ENCODE measurements around the gene COL4A1. TPM values are rescaled to one million over a fixed set of nuclear protein-coding genes. Genes with fewer than 3 reads are reported as not detected.

The COL4A1 gene
- total and polyA plus RNA-seq, 8 donors: 418 to 1,057 (median 547) TPM

DNA sequence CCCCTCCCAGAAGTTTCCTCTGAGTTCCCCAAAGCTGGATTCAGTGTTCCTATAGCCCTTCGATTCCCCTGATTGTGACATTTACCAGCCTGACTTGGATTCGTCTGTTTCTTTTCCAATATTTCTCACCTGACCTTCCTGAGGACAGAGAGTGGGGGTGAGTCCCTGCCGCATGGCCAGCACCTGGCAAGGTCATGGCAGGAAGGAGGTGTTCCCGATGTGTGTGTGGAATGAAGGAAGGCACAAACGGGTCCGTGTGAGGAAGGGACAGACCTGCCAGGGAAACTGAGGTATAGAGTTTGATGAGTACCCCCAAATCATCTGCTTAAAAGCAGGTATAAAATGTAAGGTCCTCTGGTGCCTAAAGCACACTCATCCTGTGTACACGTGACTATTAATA lies 3.3 kb downstream of the COL4A1 start:
- intact Hi-C loops (cut with DNase I): no loop called here
- ATAC-seq: no peak
- Histone ChIP-seq H3K9me3 (no peaks in the 10 kb centered on the region), H3K36me3 (no peaks in the 10 kb centered on the region), H3K27ac (no peak overlapping the region), H3K4me3 (peak overlapping the region in 1 of 2 donors; percentile 55), H3K27me3 (peaks cover 17 to 72% of the 10 kb centered on the region in 2 donors), H3K4me1 (peaks cover 11 to 12% of the 10 kb centered on the region in 2 donors)
- DNase-seq: no peak
- TF ChIP-seq, protein P1, sequence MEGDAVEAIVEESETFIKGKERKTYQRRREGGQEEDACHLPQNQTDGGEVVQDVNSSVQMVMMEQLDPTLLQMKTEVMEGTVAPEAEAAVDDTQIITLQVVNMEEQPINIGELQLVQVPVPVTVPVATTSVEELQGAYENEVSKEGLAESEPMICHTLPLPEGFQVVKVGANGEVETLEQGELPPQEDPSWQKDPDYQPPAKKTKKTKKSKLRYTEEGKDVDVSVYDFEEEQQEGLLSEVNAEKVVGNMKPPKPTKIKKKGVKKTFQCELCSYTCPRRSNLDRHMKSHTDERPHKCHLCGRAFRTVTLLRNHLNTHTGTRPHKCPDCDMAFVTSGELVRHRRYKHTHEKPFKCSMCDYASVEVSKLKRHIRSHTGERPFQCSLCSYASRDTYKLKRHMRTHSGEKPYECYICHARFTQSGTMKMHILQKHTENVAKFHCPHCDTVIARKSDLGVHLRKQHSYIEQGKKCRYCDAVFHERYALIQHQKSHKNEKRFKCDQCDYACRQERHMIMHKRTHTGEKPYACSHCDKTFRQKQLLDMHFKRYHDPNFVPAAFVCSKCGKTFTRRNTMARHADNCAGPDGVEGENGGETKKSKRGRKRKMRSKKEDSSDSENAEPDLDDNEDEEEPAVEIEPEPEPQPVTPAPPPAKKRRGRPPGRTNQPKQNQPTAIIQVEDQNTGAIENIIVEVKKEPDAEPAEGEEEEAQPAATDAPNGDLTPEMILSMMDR (IDR thresholded peaks at IDR 0.05): no peak

- Histone ChIP-seq H3K36me3 (no peaks in the 10 kb centered on the region), H3K27ac (peak overlapping the region; percentile 13 to 29), H3K9me3 (no peaks in the 10 kb centered on the region), H3K4me3 (no peak overlapping the region), H3K27me3 (peaks cover 17 to 72% of the 10 kb centered on the region in 2 donors), H3K4me1 (peaks cover 11 to 12% of the 10 kb centered on the region in 2 donors)
- TF ChIP-seq, protein P1 (IDR thresholded peaks at IDR 0.05): no peak
- no peak for ATAC-seq
- DNase-seq: no peak
- intact Hi-C loops (cut with DNase I): no loop called here
Observed at GRCh38 chr13:110302997-110303396, 4.0 kb downstream of the COL4A1 start.

DNA sequence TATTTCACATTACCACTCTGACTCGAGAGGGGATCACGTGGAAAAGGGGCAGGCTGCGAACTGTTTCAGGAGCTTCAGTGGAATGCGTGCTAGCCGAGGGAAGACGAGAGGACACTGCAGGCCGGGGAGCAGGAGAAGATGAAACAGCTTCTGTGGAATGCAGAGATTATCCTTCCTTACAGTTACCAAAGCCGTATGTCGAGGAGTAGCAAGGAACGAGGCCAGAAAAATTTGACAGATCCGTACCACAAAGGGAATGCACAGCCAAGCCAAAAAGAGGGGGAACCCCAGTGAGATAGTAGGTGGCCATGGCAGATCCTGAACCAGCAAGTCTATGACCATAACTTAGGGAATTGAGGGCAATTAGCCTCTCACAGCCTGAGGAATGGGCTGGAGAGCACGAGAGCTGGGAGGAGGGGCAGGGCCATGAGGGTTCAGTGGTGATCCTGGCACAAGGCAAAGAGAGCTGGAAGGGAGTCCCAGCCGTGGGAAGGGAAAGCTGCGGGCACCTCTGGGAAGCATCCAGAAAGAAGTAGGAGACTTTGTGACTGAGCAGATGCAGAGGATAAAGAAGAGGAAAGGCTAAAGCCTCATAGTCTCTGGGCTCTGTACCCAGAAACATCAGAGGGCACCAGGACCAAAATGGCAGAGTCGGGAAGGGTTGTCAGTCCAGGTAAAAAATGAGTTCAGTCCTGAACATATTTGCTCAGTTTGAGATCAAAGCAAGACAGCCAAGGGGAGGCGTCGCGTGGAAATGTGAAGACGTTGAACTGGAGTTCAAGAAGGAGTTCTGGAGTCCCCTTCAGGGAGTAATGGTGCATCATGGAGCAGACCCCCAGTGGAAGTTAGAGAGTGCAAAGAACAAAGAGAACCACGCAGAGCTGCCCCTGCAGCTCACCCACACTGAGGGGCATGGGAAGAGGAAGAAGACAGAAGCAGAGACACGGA lies 5.1 kb downstream of the COL4A1 start:
- Histone ChIP-seq H3K4me1 (peaks cover 11 to 12% of the 10 kb centered on the region in 2 donors), H3K9me3 (no peaks in the 10 kb centered on the region), H3K27me3 (peaks cover 8 to 64% of the 10 kb centered on the region in 2 donors), H3K36me3 (no peaks in the 10 kb centered on the region), H3K4me3 (no peak overlapping the region), H3K27ac (peak overlapping the region; percentile 30 to 36)
- DNase-seq (no peak), ATAC-seq (no peak)
- intact Hi-C loops (cut with DNase I): no loop called here
- TF ChIP-seq, protein P1 (IDR thresholded peaks at IDR 0.05): no peak

- intact Hi-C loops (cut with DNase I): no loop called here
- Histone ChIP-seq H3K27me3 (peaks cover under 1 to 63% of the 10 kb centered on the region in 2 donors), H3K9me3 (no peaks in the 10 kb centered on the region), H3K4me1 (peaks cover 11 to 12% of the 10 kb centered on the region in 2 donors), H3K27ac (peak overlapping the region; percentile 30 to 36), H3K4me3 (no peak overlapping the region), H3K36me3 (no peaks in the 10 kb centered on the region)
- ATAC-seq (no peak), DNase-seq (no peak)
- TF ChIP-seq, protein P1 (IDR thresholded peaks at IDR 0.05): no peak
Observed at GRCh38 chr13:110301083-110301482, 5.9 kb downstream of the COL4A1 start.

DNA sequence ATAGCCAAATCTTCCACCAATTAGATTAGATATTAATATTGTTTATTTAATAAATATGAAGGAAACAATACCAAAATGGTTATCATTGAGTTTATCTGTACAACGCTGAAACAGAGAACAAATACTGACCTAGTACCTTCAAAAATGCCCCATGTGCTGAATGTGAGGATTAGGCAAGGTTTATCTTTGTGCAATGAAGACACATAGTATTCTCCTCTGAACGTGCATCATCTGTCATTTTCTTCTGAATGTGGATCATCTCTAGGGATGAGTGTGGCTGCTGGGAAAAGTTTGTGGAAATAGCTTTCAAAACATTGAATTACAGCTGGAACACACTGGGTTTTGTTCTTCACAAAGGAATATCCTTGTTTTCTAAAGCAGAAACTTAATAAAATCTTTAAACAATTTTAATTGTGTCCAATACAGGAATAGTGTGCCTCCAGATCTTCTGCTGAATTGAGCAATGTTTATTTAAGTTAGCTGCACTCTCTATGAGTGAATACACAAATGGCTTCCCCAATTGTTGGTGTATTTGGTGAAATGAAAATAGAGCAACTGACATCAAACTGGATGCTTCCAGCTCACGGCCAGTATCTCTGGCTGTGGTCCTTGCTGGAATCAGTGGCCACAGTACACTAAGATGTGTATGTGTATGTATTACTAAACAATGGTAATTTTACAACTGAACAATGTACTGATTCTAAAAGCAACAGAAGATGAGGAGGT lies 6.7 kb downstream of the COL4A1 start:
- Histone ChIP-seq H3K4me1 (peaks cover 11 to 12% of the 10 kb centered on the region in 2 donors), H3K4me3 (no peak overlapping the region), H3K27ac (peak overlapping the region in 1 of 2 donors; percentile 36), H3K9me3 (no peaks in the 10 kb centered on the region), H3K36me3 (no peaks in the 10 kb centered on the region), H3K27me3 (peaks cover 0 to 55% of the 10 kb centered on the region in 2 donors)
- intact Hi-C loops (cut with DNase I): no loop called here
- ATAC-seq (no peak), DNase-seq (no peak)
- TF ChIP-seq, protein P1 (IDR thresholded peaks at IDR 0.05): no peak
